ENCODE measurements around the gene ZNF836. TPM values are rescaled to one million over a fixed set of nuclear protein-coding genes. Genes with fewer than 3 reads are reported as not detected.

ZNF836 gene
- polyA plus RNA-seq, 1 donor from 2014 or later = 24.5 TPM

DNA sequence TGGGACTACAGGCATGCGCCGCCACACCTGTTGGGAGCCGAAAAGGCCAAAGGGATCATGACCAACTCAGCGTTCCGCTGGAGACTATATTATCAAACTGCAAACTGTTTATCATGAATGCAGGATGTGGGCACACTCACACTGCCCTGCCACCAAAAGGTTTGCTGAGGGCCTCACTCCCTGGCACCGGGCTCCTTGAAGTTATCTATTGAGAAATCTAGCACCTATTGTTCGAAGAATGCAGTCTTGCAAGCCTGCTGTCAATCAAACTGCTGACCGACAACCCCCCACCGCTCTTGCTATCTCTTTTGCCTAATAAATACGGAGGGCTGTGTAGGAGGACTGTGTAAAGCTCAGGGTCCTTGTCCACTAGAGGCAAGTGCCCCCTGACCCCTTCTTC lies 5.2 kb upstream of the ZNF836 start:
- Histone ChIP-seq H4K20me1 (ENCODE audit: insufficient read depth) (no peaks in the 10 kb centered on the region), H3K4me3 (ENCODE audit: low read length) (no peak overlapping the region), H2AFZ (ENCODE audit: low read depth, low read length) (no peak overlapping the region), H3K36me3 (ENCODE audit: insufficient read depth, low read length) (no peaks in the 10 kb centered on the region), H3K4me2 (ENCODE audit: low read length) (no peak overlapping the region), H3F3A (ENCODE audit: insufficient read depth, low read length, poor library complexity, severe bottlenecking) (no peaks in the 10 kb centered on the region), H3K9me3 (ENCODE audit: low read length) (no peaks in the 10 kb centered on the region), H3K79me2 (replicated peaks; ENCODE audit: insufficient read depth, low read length) (no peaks in the 10 kb centered on the region), H3K27ac (ENCODE audit: low read length) (no peak overlapping the region), H3K27me3 (ENCODE audit: insufficient read depth, low read depth, low read length) (no peaks in the 10 kb centered on the region), H3K9ac (ENCODE audit: low read length) (no peak overlapping the region), H3K9me2 (ENCODE audit: insufficient read depth, low read length) (no peaks in the 10 kb centered on the region)
- TF ChIP-seq EZH2 (IDR thresholded peaks at IDR 0.05; ENCODE audit: borderline replicate concordance, insufficient read depth, low read length, poor library complexity, severe bottlenecking) = no peak
- no peak for TF ChIP-seq RAD21 (conservative IDR thresholded peaks at IDR 0.05)
- no peak for TF ChIP-seq SMC3 (conservative IDR thresholded peaks at IDR 0.05; ENCODE audit: poor library complexity)
- TF ChIP-seq MXI1 (conservative IDR thresholded peaks at IDR 0.05; ENCODE audit: poor library complexity, severe bottlenecking) = no peak
- TF ChIP-seq EP300 (conservative IDR thresholded peaks at IDR 0.05; ENCODE audit: poor library complexity, severe bottlenecking) = no peak
- no peak for TF ChIP-seq POLR2AphosphoS5 (IDR thresholded peaks at IDR 0.05)
- TF ChIP-seq, protein P1, sequence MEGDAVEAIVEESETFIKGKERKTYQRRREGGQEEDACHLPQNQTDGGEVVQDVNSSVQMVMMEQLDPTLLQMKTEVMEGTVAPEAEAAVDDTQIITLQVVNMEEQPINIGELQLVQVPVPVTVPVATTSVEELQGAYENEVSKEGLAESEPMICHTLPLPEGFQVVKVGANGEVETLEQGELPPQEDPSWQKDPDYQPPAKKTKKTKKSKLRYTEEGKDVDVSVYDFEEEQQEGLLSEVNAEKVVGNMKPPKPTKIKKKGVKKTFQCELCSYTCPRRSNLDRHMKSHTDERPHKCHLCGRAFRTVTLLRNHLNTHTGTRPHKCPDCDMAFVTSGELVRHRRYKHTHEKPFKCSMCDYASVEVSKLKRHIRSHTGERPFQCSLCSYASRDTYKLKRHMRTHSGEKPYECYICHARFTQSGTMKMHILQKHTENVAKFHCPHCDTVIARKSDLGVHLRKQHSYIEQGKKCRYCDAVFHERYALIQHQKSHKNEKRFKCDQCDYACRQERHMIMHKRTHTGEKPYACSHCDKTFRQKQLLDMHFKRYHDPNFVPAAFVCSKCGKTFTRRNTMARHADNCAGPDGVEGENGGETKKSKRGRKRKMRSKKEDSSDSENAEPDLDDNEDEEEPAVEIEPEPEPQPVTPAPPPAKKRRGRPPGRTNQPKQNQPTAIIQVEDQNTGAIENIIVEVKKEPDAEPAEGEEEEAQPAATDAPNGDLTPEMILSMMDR (IDR thresholded peaks at IDR 0.05; ENCODE audit: poor library complexity, severe bottlenecking) = no peak

DNA sequence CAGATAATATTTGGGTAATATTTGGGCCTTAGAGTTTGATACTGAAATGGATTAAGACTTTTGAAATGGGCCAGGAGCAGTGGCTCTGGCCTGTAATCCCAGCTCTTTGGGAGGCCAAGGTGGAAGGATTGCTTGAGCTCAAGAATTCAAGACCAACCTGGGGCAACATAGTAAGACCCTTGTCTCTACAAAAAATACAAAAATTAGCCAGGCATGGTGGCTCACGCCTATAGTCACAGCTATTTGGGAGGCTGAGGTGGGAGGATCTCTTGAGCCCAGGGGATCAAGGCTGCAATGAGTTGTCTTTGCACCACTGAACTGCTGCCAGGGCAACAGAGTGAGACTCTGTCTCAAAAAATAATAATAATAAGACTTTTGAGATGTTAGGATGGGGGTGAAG lies 926 bp upstream of the ZNF836 start:
- no peaks in the 10 kb centered on the region for H3F3A ChIP-seq (ENCODE audit: insufficient read depth, low read length, poor library complexity, severe bottlenecking)
- peaks cover 6% of the 10 kb centered on the region for H3K79me2 ChIP-seq (replicated peaks; ENCODE audit: insufficient read depth, low read length)
- no peaks in the 10 kb centered on the region for H4K20me1 ChIP-seq (ENCODE audit: insufficient read depth)
- H3K9ac ChIP-seq (ENCODE audit: low read length) = no peak overlapping the region
- H3K27ac ChIP-seq (ENCODE audit: low read length) = peak overlapping the region; percentile 85
- no peaks in the 10 kb centered on the region for H3K9me3 ChIP-seq (ENCODE audit: low read length)
- H3K36me3 ChIP-seq (ENCODE audit: insufficient read depth, low read length) = peaks cover 5% of the 10 kb centered on the region
- TF ChIP-seq RAD21 (conservative IDR thresholded peaks at IDR 0.05) (no peak), MXI1 (conservative IDR thresholded peaks at IDR 0.05; ENCODE audit: poor library complexity, severe bottlenecking) (no peak), EZH2 (IDR thresholded peaks at IDR 0.05; ENCODE audit: borderline replicate concordance, insufficient read depth, low read length, poor library complexity, severe bottlenecking) (no peak), SMC3 (conservative IDR thresholded peaks at IDR 0.05; ENCODE audit: poor library complexity) (no peak), POLR2AphosphoS5 (IDR thresholded peaks at IDR 0.05) (no peak), TAF1 (IDR thresholded peaks at IDR 0.05; ENCODE audit: low read depth) (no peak)
- TF ChIP-seq, protein P2, sequence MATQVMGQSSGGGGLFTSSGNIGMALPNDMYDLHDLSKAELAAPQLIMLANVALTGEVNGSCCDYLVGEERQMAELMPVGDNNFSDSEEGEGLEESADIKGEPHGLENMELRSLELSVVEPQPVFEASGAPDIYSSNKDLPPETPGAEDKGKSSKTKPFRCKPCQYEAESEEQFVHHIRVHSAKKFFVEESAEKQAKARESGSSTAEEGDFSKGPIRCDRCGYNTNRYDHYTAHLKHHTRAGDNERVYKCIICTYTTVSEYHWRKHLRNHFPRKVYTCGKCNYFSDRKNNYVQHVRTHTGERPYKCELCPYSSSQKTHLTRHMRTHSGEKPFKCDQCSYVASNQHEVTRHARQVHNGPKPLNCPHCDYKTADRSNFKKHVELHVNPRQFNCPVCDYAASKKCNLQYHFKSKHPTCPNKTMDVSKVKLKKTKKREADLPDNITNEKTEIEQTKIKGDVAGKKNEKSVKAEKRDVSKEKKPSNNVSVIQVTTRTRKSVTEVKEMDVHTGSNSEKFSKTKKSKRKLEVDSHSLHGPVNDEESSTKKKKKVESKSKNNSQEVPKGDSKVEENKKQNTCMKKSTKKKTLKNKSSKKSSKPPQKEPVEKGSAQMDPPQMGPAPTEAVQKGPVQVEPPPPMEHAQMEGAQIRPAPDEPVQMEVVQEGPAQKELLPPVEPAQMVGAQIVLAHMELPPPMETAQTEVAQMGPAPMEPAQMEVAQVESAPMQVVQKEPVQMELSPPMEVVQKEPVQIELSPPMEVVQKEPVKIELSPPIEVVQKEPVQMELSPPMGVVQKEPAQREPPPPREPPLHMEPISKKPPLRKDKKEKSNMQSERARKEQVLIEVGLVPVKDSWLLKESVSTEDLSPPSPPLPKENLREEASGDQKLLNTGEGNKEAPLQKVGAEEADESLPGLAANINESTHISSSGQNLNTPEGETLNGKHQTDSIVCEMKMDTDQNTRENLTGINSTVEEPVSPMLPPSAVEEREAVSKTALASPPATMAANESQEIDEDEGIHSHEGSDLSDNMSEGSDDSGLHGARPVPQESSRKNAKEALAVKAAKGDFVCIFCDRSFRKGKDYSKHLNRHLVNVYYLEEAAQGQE (IDR thresholded peaks at IDR 0.05; ENCODE audit: borderline replicate concordance) = no peak
- TF ChIP-seq, protein P1 (IDR thresholded peaks at IDR 0.05; ENCODE audit: poor library complexity, severe bottlenecking) = no peak
- H3K4me3 ChIP-seq (ENCODE audit: low read length) = peak overlapping the region; percentile 73
- no peaks in the 10 kb centered on the region for H3K9me2 ChIP-seq (ENCODE audit: insufficient read depth, low read length)
- no peaks in the 10 kb centered on the region for H3K27me3 ChIP-seq (ENCODE audit: insufficient read depth, low read depth, low read length)
- no peak overlapping the region for H3K4me2 ChIP-seq (ENCODE audit: low read length)
- no peak overlapping the region for H2AFZ ChIP-seq (ENCODE audit: low read depth, low read length)
